Measurements from ENCODE around the gene ARID3B. TPM values are rescaled to one million over a fixed set of nuclear protein-coding genes. Genes with fewer than 3 reads are reported as not detected.

The ARID3B gene
- total and polyA plus RNA-seq, 2 of the 13 experiments (the other 11 are each of a cell fraction or from before 2014, with no cell fraction given), result 5.3 to 12.8 TPM

GRCh38 chr15:74621936-74622335 is 80.9 kb downstream of the ARID3B start:
- FAIRE-seq, result no peak
- Histone ChIP-seq H3K9me3 (ENCODE audit: low read length) (no peaks in the 10 kb centered on the region), H3K36me3 (replicated peaks in 1 of 2; ENCODE audit: control insufficient read depth in 1 of 2, insufficient read depth in 2 of 2, low read length in 2 of 2) (peaks cover 53 to 78% of the 10 kb centered on the region in 2 experiments), H2AFZ (ENCODE audit: low read length) (no peak overlapping the region), H3K9ac (ENCODE audit: insufficient read depth, low read depth, low read length) (no peak overlapping the region), H3K4me2 (ENCODE audit: low read depth, low read length) (no peak overlapping the region), H3K79me2 (ENCODE audit: insufficient read depth, low read length) (peaks cover 38% of the 10 kb centered on the region), H3K4me1 (ENCODE audit: insufficient read depth, low read length) (peaks cover 25% of the 10 kb centered on the region), H3K27me3 (ENCODE audit: control insufficient read depth in 1 of 2, insufficient read depth in 2 of 2, low read length in 2 of 2) (no peaks in the 10 kb centered on the region), H4K20me1 (ENCODE audit: insufficient read depth, low read length) (peaks cover 52% of the 10 kb centered on the region), H3K4me3 (replicated peaks in 1 of 3; ENCODE audit: insufficient read depth in 1 of 3, low read depth in 2 of 3, low read length in 3 of 3) (no peak overlapping the region), H3K27ac (ENCODE audit: extremely low read length, insufficient read depth, low read length) (no peak overlapping the region)
- in situ Hi-C loops (cut with HindIII; ENCODE audit: extremely low pct_ligation_motif_present, low pct_unique_long_range_greater_than_20kb) (loop anchor here (5.0 kb wide), 1 partner anchor 250 kb away; no protein-coding TSS in a partner anchor), intact Hi-C loops (cut with micrococcal nuclease; ENCODE audit: unreplicated experiment) (no loop called here)
- POLR2A ChIA-PET, result interaction anchor here (0.7 kb wide), 1 partner anchor 149 kb away, joined by 3 read pairs; no protein-coding TSS in a partner anchor
- no TSS peak for BruUV-seq (replicated peaks)
- TF ChIP-seq MIXL1 (CRISPR knock-in tag; IDR thresholded peaks at IDR 0.05), result no peak
- CTCF ChIA-PET (ENCODE audit: low intra/inter-chr PET ratio, low total read pairs), result interaction anchor here (1.4 to 2.6 kb wide), 3 partner anchors 147 to 249 kb away, joined by 3 to 15 read pairs (median 7); no protein-coding TSS in a partner anchor
- ATAC-seq, result no peak
- 94% methylated on average over 21 of the region's 21 CpGs for WGBS (ENCODE audit: low lambda C conversion rate)
- DNase-seq (ENCODE audit: low spot score), result no peak

GRCh38 chr15:74622758-74623157 is 81.7 kb downstream of the ARID3B start:
- no TSS peak for BruUV-seq (replicated peaks)
- ChIA-PET CTCF (ENCODE audit: low intra/inter-chr PET ratio, low total read pairs) (interaction anchor here (1.2 kb wide), 1 partner anchor 146 kb away, joined by 3 read pairs; no protein-coding TSS in a partner anchor), POLR2A (no interaction called here)
- DNase-seq (ENCODE audit: low spot score), result no peak
- no peak overlapping the region for H3K4me3 ChIP-seq (replicated peaks in 1 of 3; ENCODE audit: insufficient read depth in 1 of 3, low read depth in 2 of 3, low read length in 3 of 3)
- no peaks in the 10 kb centered on the region for H3K9me3 ChIP-seq (ENCODE audit: low read length)
- 100% methylated on average over 1 of the region's 3 CpGs for WGBS (ENCODE audit: low lambda C conversion rate)
- no peak overlapping the region for H3K4me2 ChIP-seq (ENCODE audit: low read depth, low read length)
- H3K27me3 ChIP-seq (ENCODE audit: control insufficient read depth in 1 of 2, insufficient read depth in 2 of 2, low read length in 2 of 2), result no peaks in the 10 kb centered on the region
- ATAC-seq, result no peak
- no peak overlapping the region for H3K27ac ChIP-seq (ENCODE audit: extremely low read length, insufficient read depth, low read length)
- peaks cover 29% of the 10 kb centered on the region for H3K79me2 ChIP-seq (ENCODE audit: insufficient read depth, low read length)
- no peak overlapping the region for H2AFZ ChIP-seq (ENCODE audit: low read length)
- in situ Hi-C loops (cut with HindIII; ENCODE audit: extremely low pct_ligation_motif_present, low pct_unique_long_range_greater_than_20kb), result loop anchor here (5.0 kb wide), 1 partner anchor 250 kb away; no protein-coding TSS in a partner anchor
- peaks cover 17% of the 10 kb centered on the region for H3K4me1 ChIP-seq (ENCODE audit: insufficient read depth, low read length)
- intact Hi-C loops (cut with micrococcal nuclease; ENCODE audit: unreplicated experiment), result no loop called here
- FAIRE-seq, result no peak
- peaks cover 44% of the 10 kb centered on the region for H4K20me1 ChIP-seq (ENCODE audit: insufficient read depth, low read length)
- peaks cover 59 to 86% of the 10 kb centered on the region in 2 experiments for H3K36me3 ChIP-seq (replicated peaks in 1 of 2; ENCODE audit: control insufficient read depth in 1 of 2, insufficient read depth in 2 of 2, low read length in 2 of 2)
- H3K9ac ChIP-seq (ENCODE audit: insufficient read depth, low read depth, low read length), result no peak overlapping the region
- TF ChIP-seq ARNTL (CRISPR knock-in tag; IDR thresholded peaks at IDR 0.05) (no peak), SIN3A (IDR thresholded peaks at IDR 0.05; ENCODE audit: borderline replicate concordance, low read depth, low read length) (no peak), MTERF4 (CRISPR knock-in tag; IDR thresholded peaks at IDR 0.05) (no peak), U2AF2 (IDR thresholded peaks at IDR 0.05; ENCODE audit: low read depth, low read length) (no peak), MED1 (CRISPR knock-in tag; IDR thresholded peaks at IDR 0.05) (no peak), MAX (IDR thresholded peaks at IDR 0.05) (no peak), MAZ (IDR thresholded peaks at IDR 0.05; ENCODE audit: borderline replicate concordance, low read depth, low read length) (no peak), MAZ (CRISPR knock-in tag; IDR thresholded peaks at IDR 0.05; ENCODE audit: low read depth) (no peak), GPN1 (CRISPR knock-in tag; IDR thresholded peaks at IDR 0.05; ENCODE audit: borderline replicate concordance) (no peak), ZNF460 (CRISPR knock-in tag; IDR thresholded peaks at IDR 0.05; ENCODE audit: borderline replicate concordance) (no peak), SPEN (CRISPR knock-in tag; IDR thresholded peaks at IDR 0.05; ENCODE audit: low read depth) (no peak)
- TF ChIP-seq, protein P1, sequence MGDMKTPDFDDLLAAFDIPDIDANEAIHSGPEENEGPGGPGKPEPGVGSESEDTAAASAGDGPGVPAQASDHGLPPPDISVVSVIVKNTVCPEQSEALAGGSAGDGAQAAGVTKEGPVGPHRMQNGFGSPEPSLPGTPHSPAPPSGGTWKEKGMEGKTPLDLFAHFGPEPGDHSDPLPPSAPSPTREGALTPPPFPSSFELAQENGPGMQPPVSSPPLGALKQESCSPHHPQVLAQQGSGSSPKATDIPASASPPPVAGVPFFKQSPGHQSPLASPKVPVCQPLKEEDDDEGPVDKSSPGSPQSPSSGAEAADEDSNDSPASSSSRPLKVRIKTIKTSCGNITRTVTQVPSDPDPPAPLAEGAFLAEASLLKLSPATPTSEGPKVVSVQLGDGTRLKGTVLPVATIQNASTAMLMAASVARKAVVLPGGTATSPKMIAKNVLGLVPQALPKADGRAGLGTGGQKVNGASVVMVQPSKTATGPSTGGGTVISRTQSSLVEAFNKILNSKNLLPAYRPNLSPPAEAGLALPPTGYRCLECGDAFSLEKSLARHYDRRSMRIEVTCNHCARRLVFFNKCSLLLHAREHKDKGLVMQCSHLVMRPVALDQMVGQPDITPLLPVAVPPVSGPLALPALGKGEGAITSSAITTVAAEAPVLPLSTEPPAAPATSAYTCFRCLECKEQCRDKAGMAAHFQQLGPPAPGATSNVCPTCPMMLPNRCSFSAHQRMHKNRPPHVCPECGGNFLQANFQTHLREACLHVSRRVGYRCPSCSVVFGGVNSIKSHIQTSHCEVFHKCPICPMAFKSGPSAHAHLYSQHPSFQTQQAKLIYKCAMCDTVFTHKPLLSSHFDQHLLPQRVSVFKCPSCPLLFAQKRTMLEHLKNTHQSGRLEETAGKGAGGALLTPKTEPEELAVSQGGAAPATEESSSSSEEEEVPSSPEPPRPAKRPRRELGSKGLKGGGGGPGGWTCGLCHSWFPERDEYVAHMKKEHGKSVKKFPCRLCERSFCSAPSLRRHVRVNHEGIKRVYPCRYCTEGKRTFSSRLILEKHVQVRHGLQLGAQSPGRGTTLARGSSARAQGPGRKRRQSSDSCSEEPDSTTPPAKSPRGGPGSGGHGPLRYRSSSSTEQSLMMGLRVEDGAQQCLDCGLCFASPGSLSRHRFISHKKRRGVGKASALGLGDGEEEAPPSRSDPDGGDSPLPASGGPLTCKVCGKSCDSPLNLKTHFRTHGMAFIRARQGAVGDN (CRISPR knock-in tag; IDR thresholded peaks at IDR 0.05), result no peak

All from HepG2 (cell line).